AG04450 (cell line): Measurements from ENCODE around the gene PNPLA1. TPM values are rescaled to one million over a fixed set of nuclear protein-coding genes. Genes with fewer than 3 reads are reported as not detected.
"Not testable (repeated sequence)": the region's sequence is repeated elsewhere in the genome, so short reads cannot be mapped to it uniquely, and the experiment has no call there.

ENCODE experiments used
- CTCF ChIA-PET: fragments of 300-600, 350-600 bp; formaldehyde crosslinking; extraction: SDS; loops from one replicate; lab custom pipeline; 2022; ENCODE audit warnings: antibody characterized with exemption, inconsistent platforms; lab: Charles Lee
- POLR2A ChIA-PET: fragments of 350-600 bp; formaldehyde crosslinking; extraction: SDS; loops from one replicate; lab custom pipeline; 2021; ENCODE audit warnings: antibody characterized with exemption, inconsistent platforms; lab: Yijun Ruan, JAX
- DNase-seq: peaks from one replicate; pipeline ENCODE4 v3.0.0-alpha.2; 2011; ENCODE audit warnings: low read depth, low spot score
- H3K27ac ChIP-seq: one replicate; pipeline ENCODE4 v1.5.1; 2012; ENCODE audit warnings: low read depth, low read length, control low read depth
- H3K27me3 ChIP-seq: one replicate; pipeline ENCODE4 v1.6.0; 2012; ENCODE audit warnings: low read length; ENCODE audit not compliant: control insufficient read depth, insufficient read depth
- H3K4me3 ChIP-seq: 2 replicates; pipeline ENCODE4 v1.5.1; 2011; ENCODE audit warnings: mild to moderate bottlenecking, low read depth, low read length, control low read depth
- H3K9me3 ChIP-seq: 2 replicates; pipeline ENCODE4 v1.5.1; 2012; ENCODE audit warnings: low read length; ENCODE audit not compliant: control insufficient read depth, insufficient read depth
- polyA plus RNA-seq: library from polyadenylated mRNA; depleted of rRNA; stranded (reverse); fragments of >200 nt; gene quantifications from 2 replicates; pipeline ENCODE4 v1.2.3, GENCODE V29; 2011
- TF ChIP-seq, protein P1 (sequence below): IDR thresholded peaks from 2 replicates; pipeline ENCODE4 v1.5.1; 2011; ENCODE audit warnings: low read depth, low read length, control low read depth, inconsistent platforms

PNPLA1 gene
- polyA plus RNA-seq, 1 experiment, result not detected

GRCh38 chr6:36336208-36336710 is 66.4 kb downstream of the PNPLA1 start:
- CTCF ChIA-PET, result interaction anchor here (1.4 kb wide), 1 partner anchor 34 kb away, joined by 5 read pairs; no protein-coding TSS in a partner anchor
- no peaks in the 10 kb centered on the region for H3K9me3 ChIP-seq
- peaks cover 73% of the 10 kb centered on the region for H3K27me3 ChIP-seq
- no peak for DNase-seq
- TF ChIP-seq, protein P1, sequence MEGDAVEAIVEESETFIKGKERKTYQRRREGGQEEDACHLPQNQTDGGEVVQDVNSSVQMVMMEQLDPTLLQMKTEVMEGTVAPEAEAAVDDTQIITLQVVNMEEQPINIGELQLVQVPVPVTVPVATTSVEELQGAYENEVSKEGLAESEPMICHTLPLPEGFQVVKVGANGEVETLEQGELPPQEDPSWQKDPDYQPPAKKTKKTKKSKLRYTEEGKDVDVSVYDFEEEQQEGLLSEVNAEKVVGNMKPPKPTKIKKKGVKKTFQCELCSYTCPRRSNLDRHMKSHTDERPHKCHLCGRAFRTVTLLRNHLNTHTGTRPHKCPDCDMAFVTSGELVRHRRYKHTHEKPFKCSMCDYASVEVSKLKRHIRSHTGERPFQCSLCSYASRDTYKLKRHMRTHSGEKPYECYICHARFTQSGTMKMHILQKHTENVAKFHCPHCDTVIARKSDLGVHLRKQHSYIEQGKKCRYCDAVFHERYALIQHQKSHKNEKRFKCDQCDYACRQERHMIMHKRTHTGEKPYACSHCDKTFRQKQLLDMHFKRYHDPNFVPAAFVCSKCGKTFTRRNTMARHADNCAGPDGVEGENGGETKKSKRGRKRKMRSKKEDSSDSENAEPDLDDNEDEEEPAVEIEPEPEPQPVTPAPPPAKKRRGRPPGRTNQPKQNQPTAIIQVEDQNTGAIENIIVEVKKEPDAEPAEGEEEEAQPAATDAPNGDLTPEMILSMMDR, result no peak
- no peak overlapping the region for H3K27ac ChIP-seq
- H3K4me3 ChIP-seq, result no peak overlapping the region
- POLR2A ChIA-PET, result no interaction called here

GRCh38 chr6:36336779-36337241 is 67.0 kb downstream of the PNPLA1 start, which contains the start of gene BNIP5:
Gene BNIP5, minus strand, starts transcription at chr6:36336888. Its CDS starts 6,198 bp downstream, at chr6:36330690.
- H3K4me3 ChIP-seq, result no peak within 1 kb of the TSS
- ChIA-PET CTCF (interaction anchor here (1.4 kb wide), 1 partner anchor 34 kb away, joined by 5 read pairs; no protein-coding TSS in a partner anchor), POLR2A (no interaction called here)
- H3K27me3 ChIP-seq, result peaks cover 70% of the 10 kb centered on the region
- no peak within 1 kb of the TSS for H3K27ac ChIP-seq
- H3K9me3 ChIP-seq, result no peaks in the 10 kb centered on the region
- DNase-seq, result no peak
- TF ChIP-seq, protein P1, result no peak

DNA sequence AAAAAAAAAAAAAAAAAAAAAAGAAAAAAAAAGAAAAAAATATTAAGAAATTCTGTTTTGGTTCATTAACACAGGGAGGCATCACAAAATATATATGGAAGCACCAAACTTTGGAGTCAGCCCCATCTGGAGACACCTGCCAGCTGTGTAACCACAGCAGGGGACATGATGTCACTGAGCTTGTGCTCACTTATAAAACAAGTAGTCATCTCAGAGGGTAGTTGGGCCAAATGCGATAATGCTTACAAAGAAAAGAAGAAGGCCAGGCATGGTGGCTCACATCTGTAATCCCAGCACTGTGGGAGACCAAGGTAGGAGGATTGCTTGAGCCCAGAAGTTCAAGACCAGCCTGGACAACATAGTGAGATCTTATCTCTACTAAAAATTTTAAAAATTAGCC is 68.0 kb downstream of the PNPLA1 start:
- Histone ChIP-seq H3K27me3 (peaks cover 66% of the 10 kb centered on the region), H3K9me3 (no peaks in the 10 kb centered on the region), H3K27ac (no peak overlapping the region), H3K4me3 (no peak overlapping the region)
- ChIA-PET POLR2A (no interaction called here), CTCF (interaction anchor here (0.8 to 1.4 kb wide), 2 partner anchors 35 to 231 kb away, joined by 5 to 9 read pairs; no protein-coding TSS in a partner anchor)
- TF ChIP-seq, protein P1, result no peak
- DNase-seq, result no peak

DNA sequence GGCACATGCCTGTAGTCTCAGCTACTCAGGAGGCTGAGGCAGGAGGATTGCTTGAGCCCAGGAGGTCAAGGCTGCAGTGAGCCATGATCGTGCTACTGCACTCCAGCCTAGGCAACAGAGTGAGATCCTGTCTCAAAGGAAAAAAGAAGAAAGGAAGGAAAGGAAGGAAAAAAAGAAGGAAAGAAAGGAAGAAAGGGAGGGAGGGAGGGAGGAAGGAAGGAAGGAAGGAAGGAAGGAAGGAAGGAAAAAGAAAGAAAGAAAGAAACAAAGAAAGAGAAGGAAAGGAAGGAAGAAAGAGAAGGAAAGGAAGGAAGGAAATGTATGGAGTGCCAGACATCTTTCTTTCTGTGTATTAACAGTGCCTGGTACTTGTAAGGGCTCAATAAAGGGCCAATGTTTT is 68.4 kb downstream of the PNPLA1 start:
- H3K4me3 ChIP-seq, POLR2A ChIA-PET, DNase-seq, H3K27ac ChIP-seq, H3K9me3 ChIP-seq: not testable (repeated sequence)
- CTCF ChIA-PET, result interaction anchor here (0.8 kb wide), 1 partner anchor 231 kb away, joined by 9 read pairs; no protein-coding TSS in a partner anchor
- peaks cover 65% of the 10 kb centered on the region for H3K27me3 ChIP-seq

- H3K27me3 ChIP-seq, result peaks cover 58% of the 10 kb centered on the region
- no peaks in the 10 kb centered on the region for H3K9me3 ChIP-seq
- CTCF ChIA-PET, result interaction anchor here (0.9 to 5.8 kb wide), 3 partner anchors 12 to 33 kb away, joined by 4 to 59 read pairs (median 13); no protein-coding TSS in a partner anchor
- H3K4me3 ChIP-seq, result no peak overlapping the region
- no peak for DNase-seq
- H3K27ac ChIP-seq, result no peak overlapping the region
- TF ChIP-seq, protein P1, result no peak
- POLR2A ChIA-PET, result no interaction called here
These were observed 69.3 kb downstream of the PNPLA1 start for GRCh38 chr6:36339146-36339545.
